ENCODE results near the gene TRAF4.

DNA sequence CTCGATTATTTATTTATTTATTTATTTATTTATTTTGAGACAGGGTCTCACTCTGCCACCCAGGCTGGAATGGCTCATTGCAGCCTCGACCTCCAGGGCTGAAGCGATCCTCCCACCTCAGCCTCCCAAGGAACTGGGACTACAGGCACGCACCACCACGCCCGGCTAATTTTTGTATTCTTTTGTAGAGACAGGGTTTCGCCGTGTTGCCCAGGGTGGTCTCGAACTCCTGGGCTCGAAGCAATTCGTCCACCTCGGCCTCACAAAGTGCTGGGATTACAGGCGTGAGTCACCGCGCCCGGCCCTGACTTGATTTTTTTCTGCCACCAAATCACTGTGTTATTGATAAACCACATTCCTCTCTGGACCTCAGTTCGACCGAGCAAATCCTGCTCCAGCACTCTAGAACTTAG, 24.8 kb upstream of the TRAF4 start:
- TF ChIP-seq, protein P1, sequence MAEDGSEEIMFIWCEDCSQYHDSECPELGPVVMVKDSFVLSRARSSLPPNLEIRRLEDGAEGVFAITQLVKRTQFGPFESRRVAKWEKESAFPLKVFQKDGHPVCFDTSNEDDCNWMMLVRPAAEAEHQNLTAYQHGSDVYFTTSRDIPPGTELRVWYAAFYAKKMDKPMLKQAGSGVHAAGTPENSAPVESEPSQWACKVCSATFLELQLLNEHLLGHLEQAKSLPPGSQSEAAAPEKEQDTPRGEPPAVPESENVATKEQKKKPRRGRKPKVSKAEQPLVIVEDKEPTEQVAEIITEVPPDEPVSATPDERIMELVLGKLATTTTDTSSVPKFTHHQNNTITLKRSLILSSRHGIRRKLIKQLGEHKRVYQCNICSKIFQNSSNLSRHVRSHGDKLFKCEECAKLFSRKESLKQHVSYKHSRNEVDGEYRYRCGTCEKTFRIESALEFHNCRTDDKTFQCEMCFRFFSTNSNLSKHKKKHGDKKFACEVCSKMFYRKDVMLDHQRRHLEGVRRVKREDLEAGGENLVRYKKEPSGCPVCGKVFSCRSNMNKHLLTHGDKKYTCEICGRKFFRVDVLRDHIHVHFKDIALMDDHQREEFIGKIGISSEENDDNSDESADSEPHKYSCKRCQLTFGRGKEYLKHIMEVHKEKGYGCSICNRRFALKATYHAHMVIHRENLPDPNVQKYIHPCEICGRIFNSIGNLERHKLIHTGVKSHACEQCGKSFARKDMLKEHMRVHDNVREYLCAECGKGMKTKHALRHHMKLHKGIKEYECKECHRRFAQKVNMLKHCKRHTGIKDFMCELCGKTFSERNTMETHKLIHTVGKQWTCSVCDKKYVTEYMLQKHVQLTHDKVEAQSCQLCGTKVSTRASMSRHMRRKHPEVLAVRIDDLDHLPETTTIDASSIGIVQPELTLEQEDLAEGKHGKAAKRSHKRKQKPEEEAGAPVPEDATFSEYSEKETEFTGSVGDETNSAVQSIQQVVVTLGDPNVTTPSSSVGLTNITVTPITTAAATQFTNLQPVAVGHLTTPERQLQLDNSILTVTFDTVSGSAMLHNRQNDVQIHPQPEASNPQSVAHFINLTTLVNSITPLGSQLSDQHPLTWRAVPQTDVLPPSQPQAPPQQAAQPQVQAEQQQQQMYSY (CRISPR knock-in tag; IDR thresholded peaks at IDR 0.05), result no peak
- TF ChIP-seq, protein P2, sequence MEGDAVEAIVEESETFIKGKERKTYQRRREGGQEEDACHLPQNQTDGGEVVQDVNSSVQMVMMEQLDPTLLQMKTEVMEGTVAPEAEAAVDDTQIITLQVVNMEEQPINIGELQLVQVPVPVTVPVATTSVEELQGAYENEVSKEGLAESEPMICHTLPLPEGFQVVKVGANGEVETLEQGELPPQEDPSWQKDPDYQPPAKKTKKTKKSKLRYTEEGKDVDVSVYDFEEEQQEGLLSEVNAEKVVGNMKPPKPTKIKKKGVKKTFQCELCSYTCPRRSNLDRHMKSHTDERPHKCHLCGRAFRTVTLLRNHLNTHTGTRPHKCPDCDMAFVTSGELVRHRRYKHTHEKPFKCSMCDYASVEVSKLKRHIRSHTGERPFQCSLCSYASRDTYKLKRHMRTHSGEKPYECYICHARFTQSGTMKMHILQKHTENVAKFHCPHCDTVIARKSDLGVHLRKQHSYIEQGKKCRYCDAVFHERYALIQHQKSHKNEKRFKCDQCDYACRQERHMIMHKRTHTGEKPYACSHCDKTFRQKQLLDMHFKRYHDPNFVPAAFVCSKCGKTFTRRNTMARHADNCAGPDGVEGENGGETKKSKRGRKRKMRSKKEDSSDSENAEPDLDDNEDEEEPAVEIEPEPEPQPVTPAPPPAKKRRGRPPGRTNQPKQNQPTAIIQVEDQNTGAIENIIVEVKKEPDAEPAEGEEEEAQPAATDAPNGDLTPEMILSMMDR (IDR thresholded peaks at IDR 0.05), result no peak
- no peak for TF ChIP-seq SP1 (CRISPR knock-in tag; conservative IDR thresholded peaks at IDR 0.05)
- TF ChIP-seq, protein P3, sequence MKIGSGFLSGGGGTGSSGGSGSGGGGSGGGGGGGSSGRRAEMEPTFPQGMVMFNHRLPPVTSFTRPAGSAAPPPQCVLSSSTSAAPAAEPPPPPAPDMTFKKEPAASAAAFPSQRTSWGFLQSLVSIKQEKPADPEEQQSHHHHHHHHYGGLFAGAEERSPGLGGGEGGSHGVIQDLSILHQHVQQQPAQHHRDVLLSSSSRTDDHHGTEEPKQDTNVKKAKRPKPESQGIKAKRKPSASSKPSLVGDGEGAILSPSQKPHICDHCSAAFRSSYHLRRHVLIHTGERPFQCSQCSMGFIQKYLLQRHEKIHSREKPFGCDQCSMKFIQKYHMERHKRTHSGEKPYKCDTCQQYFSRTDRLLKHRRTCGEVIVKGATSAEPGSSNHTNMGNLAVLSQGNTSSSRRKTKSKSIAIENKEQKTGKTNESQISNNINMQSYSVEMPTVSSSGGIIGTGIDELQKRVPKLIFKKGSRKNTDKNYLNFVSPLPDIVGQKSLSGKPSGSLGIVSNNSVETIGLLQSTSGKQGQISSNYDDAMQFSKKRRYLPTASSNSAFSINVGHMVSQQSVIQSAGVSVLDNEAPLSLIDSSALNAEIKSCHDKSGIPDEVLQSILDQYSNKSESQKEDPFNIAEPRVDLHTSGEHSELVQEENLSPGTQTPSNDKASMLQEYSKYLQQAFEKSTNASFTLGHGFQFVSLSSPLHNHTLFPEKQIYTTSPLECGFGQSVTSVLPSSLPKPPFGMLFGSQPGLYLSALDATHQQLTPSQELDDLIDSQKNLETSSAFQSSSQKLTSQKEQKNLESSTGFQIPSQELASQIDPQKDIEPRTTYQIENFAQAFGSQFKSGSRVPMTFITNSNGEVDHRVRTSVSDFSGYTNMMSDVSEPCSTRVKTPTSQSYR (CRISPR knock-in tag; IDR thresholded peaks at IDR 0.05), result no peak
- TF ChIP-seq, protein P4, sequence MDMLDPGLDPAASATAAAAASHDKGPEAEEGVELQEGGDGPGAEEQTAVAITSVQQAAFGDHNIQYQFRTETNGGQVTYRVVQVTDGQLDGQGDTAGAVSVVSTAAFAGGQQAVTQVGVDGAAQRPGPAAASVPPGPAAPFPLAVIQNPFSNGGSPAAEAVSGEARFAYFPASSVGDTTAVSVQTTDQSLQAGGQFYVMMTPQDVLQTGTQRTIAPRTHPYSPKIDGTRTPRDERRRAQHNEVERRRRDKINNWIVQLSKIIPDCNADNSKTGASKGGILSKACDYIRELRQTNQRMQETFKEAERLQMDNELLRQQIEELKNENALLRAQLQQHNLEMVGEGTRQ (CRISPR knock-in tag; IDR thresholded peaks at IDR 0.05), result no peak
- TF ChIP-seq, protein P5, sequence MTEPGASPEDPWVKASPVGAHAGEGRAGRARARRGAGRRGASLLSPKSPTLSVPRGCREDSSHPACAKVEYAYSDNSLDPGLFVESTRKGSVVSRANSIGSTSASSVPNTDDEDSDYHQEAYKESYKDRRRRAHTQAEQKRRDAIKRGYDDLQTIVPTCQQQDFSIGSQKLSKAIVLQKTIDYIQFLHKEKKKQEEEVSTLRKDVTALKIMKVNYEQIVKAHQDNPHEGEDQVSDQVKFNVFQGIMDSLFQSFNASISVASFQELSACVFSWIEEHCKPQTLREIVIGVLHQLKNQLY (CRISPR knock-in tag; IDR thresholded peaks at IDR 0.05), result no peak
- no peak for TF ChIP-seq ESRRA (CRISPR knock-in tag; IDR thresholded peaks at IDR 0.05; ENCODE audit: borderline replicate concordance)

Data from WTC11 (cell line).